Ishikawa (cell line): ENCODE measurements around the gene TERT.

ENCODE experiments used
- CEBPB ChIP-seq: IDR thresholded peaks from 2 replicates; pipeline ENCODE4 v1.6.1; 2012
- CREB1 ChIP-seq: IDR thresholded peaks from 2 replicates; pipeline ENCODE4 v1.6.1; 2012; ENCODE audit warnings: low read depth
- EGR1 ChIP-seq: IDR thresholded peaks from 2 replicates; pipeline ENCODE4 v1.6.1; 2012
- EP300 ChIP-seq: IDR thresholded peaks from 2 replicates; pipeline ENCODE4 v1.6.1; 2012; ENCODE audit warnings: borderline replicate concordance
- FOXM1 ChIP-seq: IDR thresholded peaks from 2 replicates; pipeline ENCODE4 v1.6.1; 2012; ENCODE audit warnings: low read depth, borderline replicate concordance
- MAX ChIP-seq: IDR thresholded peaks from 2 replicates; pipeline ENCODE4 v1.6.1; 2012
- NFIC ChIP-seq: IDR thresholded peaks from 2 replicates; pipeline ENCODE4 v1.6.1; 2012
- RAD21 ChIP-seq: IDR thresholded peaks from 2 replicates; pipeline ENCODE4 v1.6.1; 2012; ENCODE audit warnings: low read depth
- REST ChIP-seq: IDR thresholded peaks from 2 replicates; pipeline ENCODE4 v1.6.1; 2012; ENCODE audit warnings: low read depth, mild to moderate bottlenecking
- TAF1 ChIP-seq: IDR thresholded peaks from 2 replicates; pipeline ENCODE4 v1.6.1; 2012; ENCODE audit warnings: low read depth, mild to moderate bottlenecking
- TCF12 ChIP-seq: IDR thresholded peaks from 2 replicates; pipeline ENCODE4 v1.6.1; 2012; ENCODE audit warnings: low read depth
- TEAD4 ChIP-seq: IDR thresholded peaks from 2 replicates; pipeline ENCODE4 v1.6.1; 2012
- USF1 ChIP-seq: IDR thresholded peaks from 2 replicates; pipeline ENCODE4 v1.6.1; 2012
- YY1 ChIP-seq: IDR thresholded peaks from 2 replicates; pipeline ENCODE4 v1.6.1; 2012; ENCODE audit warnings: low read depth
- ZBTB7A ChIP-seq: IDR thresholded peaks from 2 replicates; pipeline ENCODE4 v1.6.1; 2012; ENCODE audit warnings: low read depth

Gene TERT

GRCh38 chr5:1273745-1274144, 21.1 kb downstream of the TERT start:
- TF ChIP-seq MAX, result no peak
- no peak for TF ChIP-seq EP300
- no peak for TF ChIP-seq ZBTB7A
- no peak for TF ChIP-seq FOXM1
- no peak for TF ChIP-seq CREB1
- TF ChIP-seq REST, result no peak
- TF ChIP-seq TEAD4, result no peak
- TF ChIP-seq TCF12, result no peak
- TF ChIP-seq USF1, result no peak
- TF ChIP-seq NFIC, result no peak
- TF ChIP-seq EGR1, result no peak
- TF ChIP-seq YY1, result no peak
- no peak for TF ChIP-seq CEBPB

- TF ChIP-seq TCF12 (no peak), NFIC (no peak), YY1 (no peak), FOXM1 (no peak), RAD21 (no peak), ZBTB7A (no peak)
These were observed 22.7 kb downstream of the TERT start for GRCh38 chr5:1272201-1272600.

- no peak for TF ChIP-seq RAD21
These were observed 23.6 kb downstream of the TERT start for GRCh38 chr5:1270933-1271914.

GRCh38 chr5:1270426-1270825, 24.4 kb downstream of the TERT start:
- no peak for TF ChIP-seq TAF1
- no peak for TF ChIP-seq RAD21
- no peak for TF ChIP-seq ZBTB7A
- no peak for TF ChIP-seq TEAD4
- no peak for TF ChIP-seq REST
- no peak for TF ChIP-seq CEBPB
- no peak for TF ChIP-seq EGR1
- TF ChIP-seq YY1, result no peak
- no peak for TF ChIP-seq USF1
- TF ChIP-seq EP300, result no peak
- TF ChIP-seq FOXM1, result no peak
- TF ChIP-seq NFIC, result no peak
- no peak for TF ChIP-seq TCF12

GRCh38 chr5:1268666-1269065, 26.2 kb downstream of the TERT start:
- no peak for TF ChIP-seq FOXM1
- no peak for TF ChIP-seq CREB1
- no peak for TF ChIP-seq MAX
- no peak for TF ChIP-seq NFIC
- no peak for TF ChIP-seq TAF1
- no peak for TF ChIP-seq TCF12

GRCh38 chr5:1268056-1268455, 26.8 kb downstream of the TERT start:
- TF ChIP-seq TCF12 (no peak), TEAD4 (no peak), CEBPB (no peak), MAX (no peak), ZBTB7A (no peak), EP300 (no peak), YY1 (no peak), FOXM1 (no peak)
